Skin of body (tissue), 2 donors: Measurements from ENCODE around the gene CCL11. TPM values are rescaled to one million over a fixed set of nuclear protein-coding genes. Genes with fewer than 3 reads are reported as not detected.

ENCODE experiments used
- DNase-seq: peaks from one replicate; lab custom pipeline; 2025; lab: John Stamatoyannopoulos, UW
- total RNA-seq: library from RNA; depleted of rRNA; stranded (reverse); fragments of >200 nt; gene quantifications from one replicate; pipeline ENCODE4 v1.2.3, GENCODE V29; 2014

The CCL11 gene
- total RNA-seq: not detected

DNA sequence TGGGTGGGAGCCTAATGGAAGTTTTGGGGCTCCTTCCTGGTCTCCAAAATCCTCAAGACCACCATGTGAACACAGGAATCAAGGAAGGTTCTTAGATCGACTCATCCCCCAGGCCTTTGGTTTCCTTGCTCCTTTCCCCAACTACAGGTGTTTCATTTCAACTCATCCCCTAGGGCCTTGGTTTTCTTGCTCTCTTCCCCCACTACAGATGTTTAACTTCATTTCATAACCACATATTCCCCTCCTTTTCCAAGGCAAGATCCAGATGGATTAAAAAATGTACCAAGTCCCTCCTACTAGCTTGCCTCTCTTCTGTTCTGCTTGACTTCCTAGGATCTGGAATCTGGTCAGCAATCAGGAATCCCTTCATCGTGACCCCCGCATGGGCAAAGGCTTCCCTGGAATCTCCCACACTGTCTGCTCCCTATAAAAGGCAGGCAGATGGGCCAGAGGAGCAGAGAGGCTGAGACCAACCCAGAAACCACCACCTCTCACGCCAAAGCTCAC, at the start of gene CCL11:
TSS of gene CCL11 (plus strand) at position 457 of the 507 bp plus-strand sequence. CDS start 67 bp downstream, outside the sequence.
- DNase-seq: no peak

GRCh38 chr17:34236281-34236892, 49.2 kb upstream of the CCL11 start:
- DNase-seq: no peak

DNA sequence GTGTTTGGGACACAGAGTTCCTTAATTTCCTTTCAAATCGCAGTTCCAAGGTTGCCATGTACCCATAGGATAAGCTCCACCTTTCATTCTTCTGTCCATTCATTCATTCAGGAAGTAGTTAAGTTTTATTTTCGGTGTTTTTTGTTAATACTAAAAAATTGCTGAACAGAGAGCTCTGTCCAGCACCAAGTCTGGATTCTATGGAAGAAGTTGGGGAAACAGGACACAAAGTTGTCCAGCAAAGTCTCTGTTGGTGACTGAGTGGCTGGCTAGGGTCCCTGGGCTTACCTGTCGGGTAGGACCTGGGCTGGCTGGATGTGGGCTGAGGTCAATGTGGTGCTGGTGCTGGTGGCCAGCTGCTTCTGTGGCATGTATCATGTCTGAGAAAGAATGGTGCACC, 48.1 kb upstream of the CCL11 start:
- DNase-seq: no peak

DNA sequence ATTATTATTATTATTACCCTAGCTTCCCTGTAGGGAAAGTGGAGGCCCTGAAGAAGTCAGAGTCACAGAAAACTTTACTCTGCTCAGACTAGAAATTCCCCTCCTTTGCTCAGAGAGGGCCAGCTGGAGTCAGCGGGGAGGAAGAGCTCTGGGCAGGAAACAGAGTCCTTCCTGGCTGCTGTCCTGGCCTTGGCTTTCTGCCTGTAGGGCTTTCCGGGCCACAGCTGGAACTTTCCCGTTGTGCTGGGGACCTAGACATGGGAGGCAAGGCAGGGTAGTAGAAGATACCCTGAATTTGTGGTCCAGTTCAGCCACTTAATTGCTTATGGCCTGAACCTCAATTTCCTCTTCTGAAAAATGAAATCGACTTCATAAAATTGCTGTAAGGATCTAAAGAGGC, 44.5 kb upstream of the CCL11 start:
- peak; percentile 21 for DNase-seq

- peak; percentile 21 for DNase-seq
Measured at GRCh38 chr17:34242587-34243363, 42.8 kb upstream of the CCL11 start.

DNA sequence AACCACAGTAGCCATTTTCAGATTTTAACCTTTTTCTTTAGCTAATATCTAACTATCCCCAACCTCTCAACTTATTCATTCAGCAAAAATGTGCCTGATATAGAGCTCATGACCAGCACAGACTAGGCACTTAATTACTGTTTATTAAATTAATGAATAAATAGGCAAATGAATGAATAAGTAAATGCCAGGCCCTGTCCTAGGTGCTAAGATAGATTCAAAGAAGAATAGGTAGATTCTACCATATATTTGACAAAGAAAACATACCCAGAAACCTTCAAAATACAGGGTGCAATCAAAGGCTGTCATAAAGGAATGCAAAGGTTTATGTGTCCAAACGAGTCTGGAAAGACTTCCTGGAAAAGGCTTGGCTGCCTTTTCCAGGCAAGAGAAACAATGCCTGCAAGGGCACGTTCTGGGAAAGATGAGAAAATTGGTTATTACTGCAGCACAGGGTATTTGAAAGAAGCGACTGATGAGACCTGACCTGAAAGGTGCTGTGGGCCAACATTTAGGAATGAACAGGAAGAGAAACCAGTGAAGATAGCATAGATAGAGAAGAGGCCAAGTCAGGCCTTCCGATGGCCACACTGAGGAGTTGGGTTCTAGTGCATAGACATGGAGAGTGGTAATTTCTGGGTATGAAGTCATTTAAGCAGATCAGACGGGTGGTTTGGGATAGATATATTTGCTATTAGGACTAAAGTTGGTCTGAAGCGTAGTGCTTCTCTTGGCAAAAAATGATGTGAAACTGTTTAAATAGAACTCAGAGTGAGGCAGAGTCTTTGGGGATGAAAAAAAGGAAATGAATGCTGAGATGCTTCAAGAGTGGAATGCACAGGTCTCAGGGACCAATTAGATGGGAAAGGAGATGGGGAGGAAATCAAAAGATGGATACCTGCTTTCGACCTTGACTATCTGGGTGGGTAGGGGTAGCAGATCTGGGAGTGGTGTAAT, 41.9 kb upstream of the CCL11 start:
- DNase-seq: no peak

GRCh38 chr17:34245351-34245905, 40.1 kb upstream of the CCL11 start:
- DNase-seq: no peak

GRCh38 chr17:34246446-34246845, 39.1 kb upstream of the CCL11 start:
- DNase-seq: no peak

GRCh38 chr17:34246881-34247280, 38.7 kb upstream of the CCL11 start:
- no peak for DNase-seq

DNA sequence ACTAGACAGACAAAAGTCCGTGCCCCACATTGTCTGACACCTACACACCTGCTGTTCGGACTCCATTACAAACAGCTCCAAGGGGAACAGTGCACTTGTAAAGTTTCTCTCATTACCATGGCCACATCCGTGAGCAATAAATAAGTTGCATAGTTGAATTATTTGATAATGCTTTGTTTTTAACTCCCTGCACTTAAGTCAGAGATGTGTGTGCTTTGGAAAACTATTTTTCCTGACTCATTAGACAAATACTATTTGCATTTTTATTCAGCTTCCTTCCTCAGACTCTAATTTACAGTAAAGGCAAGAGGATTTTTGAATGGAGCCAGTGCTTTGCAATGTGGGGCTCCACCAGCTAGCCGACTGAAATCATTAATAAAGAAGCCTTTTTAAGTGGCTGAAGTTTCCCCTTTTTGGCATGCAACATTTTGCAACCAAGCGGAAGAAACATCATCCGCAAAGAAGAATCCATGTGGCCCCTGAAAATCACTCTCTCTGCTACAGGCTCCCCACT, 37.0 kb upstream of the CCL11 start:
- DNase-seq: no peak

- DNase-seq: no peak
Measured at GRCh38 chr17:34249061-34249460, 36.5 kb upstream of the CCL11 start.

GRCh38 chr17:34249478-34249877, 36.1 kb upstream of the CCL11 start:
- no peak for DNase-seq

DNA sequence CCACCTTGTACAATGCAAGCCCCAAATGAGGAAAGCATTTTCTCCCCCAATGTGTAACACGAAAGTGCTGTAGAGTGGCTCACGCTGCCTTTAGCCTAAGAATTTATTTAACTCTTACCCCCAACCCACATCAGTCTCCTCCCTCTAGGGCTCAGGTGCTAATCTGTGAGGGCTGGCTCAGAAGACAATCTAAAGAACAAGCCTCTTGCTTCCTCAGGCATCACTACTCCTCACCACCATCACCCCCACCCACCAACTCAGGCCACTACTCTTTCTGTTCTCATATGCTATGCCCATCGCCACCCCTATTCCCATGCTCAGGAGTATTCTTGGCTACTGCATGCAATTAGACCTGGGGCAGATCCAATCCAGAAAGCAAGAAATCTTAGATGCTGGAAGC, 34.4 kb upstream of the CCL11 start:
- no peak for DNase-seq

DNA sequence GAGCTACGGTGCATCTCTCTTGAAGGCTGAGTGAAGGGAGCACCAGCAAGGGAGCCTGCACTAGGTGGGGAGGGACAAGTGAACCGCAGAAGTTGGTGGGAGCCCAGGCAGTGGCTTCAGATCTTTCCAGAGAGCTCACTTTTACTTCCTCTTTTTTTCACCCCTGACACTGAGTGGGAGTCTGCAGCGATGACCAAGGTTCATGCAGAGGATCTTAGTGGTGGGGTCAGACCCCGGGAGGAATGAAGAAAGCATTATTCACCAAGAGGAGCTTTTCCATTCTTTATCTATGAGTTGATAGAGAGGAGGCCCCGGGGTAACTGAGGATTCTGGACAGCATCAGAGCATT, 33.5 kb upstream of the CCL11 start:
- no peak for DNase-seq

GRCh38 chr17:34252444-34253138, 33.0 kb upstream of the CCL11 start:
- DNase-seq: peak; percentile 88

GRCh38 chr17:34253139-34253525, 32.4 kb upstream of the CCL11 start:
- DNase-seq: no peak

- DNase-seq: no peak
Measured at GRCh38 chr17:34254146-34254545, 31.4 kb upstream of the CCL11 start.

DNA sequence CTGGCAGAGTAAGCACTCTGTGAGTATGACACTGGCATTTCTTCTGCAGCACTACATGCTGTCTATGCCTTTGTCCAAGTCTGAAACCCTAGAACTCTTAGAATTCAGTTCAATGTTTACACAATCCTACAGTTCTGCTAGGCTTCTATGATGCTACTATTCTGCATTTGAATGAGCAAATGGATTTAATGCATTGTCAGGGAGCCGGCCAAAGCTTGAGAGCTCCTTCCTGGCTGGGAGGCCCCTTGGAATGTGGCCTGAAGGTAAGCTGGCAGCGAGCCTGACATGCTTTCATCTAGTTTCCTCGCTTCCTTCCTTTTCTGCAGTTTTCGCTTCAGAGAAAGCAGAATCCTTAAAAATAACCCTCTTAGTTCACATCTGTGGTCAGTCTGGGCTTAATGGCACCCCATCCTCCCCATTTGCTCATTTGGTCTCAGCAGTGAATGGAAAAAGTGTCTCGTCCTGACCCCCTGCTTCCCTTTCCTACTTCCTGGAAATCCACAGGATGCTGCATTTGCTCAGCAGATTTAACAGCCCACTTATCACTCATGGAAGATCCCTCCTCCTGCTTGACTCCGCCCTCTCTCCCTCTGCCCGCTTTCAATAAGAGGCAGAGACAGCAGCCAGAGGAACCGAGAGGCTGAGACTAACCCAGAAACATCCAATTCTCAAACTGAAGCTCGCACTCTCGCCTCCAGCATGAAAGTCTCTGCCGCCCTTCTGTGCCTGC, 30.7 kb upstream of the CCL11 start, which contains the start of gene CCL2:
TSS of gene CCL2 (plus strand) at position 635 of the 730 bp plus-strand sequence. CDS start at position 700, 65 bp downstream.
- peak; percentile 92 for DNase-seq

DNA sequence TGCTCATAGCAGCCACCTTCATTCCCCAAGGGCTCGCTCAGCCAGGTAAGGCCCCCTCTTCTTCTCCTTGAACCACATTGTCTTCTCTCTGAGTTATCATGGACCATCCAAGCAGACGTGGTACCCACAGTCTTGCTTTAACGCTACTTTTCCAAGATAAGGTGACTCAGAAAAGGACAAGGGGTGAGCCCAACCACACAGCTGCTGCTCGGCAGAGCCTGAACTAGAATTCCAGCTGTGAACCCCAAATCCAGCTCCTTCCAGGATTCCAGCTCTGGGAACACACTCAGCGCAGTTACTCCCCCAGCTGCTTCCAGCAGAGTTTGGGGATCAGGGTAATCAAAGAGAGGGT, 30.2 kb upstream of the CCL11 start:
- no peak for DNase-seq

DNA sequence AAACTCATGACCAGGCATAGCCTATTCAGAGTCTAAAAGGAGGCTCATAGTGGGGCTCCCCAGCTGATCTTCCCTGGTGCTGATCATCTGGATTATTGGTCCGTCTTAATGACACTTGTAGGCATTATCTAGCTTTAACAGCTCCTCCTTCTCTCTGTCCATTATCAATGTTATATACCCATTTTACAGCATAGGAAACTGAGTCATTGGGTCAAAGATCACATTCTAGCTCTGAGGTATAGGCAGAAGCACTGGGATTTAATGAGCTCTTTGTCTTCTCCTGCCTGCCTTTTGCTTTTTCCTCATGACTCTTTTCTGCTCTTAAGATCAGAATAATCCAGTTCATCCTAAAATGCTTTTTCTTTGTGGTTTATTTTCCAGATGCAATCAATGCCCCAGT, 29.7 kb upstream of the CCL11 start:
- no peak for DNase-seq
